MM.1S (cell line): ENCODE results near the gene COL5A1.

ENCODE experiments used
- EZH2 ChIP-seq: fragments of 300-600 bp; sonication (generic); optimal IDR thresholded peaks from 2 replicates; pipeline ENCODE3; 2017; ENCODE audit warnings: low read depth, mild to moderate bottlenecking, antibody characterized with exemption, low read length, mixed read lengths
- EZH2phosphoT487 ChIP-seq: fragments of 300-600 bp; sonication (generic); IDR thresholded peaks from 2 replicates; pipeline ENCODE4 v1.6.1; 2018; ENCODE audit warnings: antibody characterized with exemption, low read length
- TF ChIP-seq, protein P1 (sequence below): fragments of 300-600 bp; sonication (generic); IDR thresholded peaks from 2 replicates; pipeline ENCODE4 v1.5.1; 2016; ENCODE audit warnings: antibody characterized with exemption, low read length, mixed read lengths

GRCh38 chr9:134851020-134851419 is 209.4 kb downstream of the COL5A1 start:
- TF ChIP-seq EZH2phosphoT487 (no peak), EZH2 (no peak)
- TF ChIP-seq, protein P1, sequence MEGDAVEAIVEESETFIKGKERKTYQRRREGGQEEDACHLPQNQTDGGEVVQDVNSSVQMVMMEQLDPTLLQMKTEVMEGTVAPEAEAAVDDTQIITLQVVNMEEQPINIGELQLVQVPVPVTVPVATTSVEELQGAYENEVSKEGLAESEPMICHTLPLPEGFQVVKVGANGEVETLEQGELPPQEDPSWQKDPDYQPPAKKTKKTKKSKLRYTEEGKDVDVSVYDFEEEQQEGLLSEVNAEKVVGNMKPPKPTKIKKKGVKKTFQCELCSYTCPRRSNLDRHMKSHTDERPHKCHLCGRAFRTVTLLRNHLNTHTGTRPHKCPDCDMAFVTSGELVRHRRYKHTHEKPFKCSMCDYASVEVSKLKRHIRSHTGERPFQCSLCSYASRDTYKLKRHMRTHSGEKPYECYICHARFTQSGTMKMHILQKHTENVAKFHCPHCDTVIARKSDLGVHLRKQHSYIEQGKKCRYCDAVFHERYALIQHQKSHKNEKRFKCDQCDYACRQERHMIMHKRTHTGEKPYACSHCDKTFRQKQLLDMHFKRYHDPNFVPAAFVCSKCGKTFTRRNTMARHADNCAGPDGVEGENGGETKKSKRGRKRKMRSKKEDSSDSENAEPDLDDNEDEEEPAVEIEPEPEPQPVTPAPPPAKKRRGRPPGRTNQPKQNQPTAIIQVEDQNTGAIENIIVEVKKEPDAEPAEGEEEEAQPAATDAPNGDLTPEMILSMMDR: no peak
